Subcutaneous adipose tissue (tissue), 4 donors: ENCODE data around the gene NSUN7. TPM values are rescaled to one million over a fixed set of nuclear protein-coding genes. Genes with fewer than 3 reads are reported as not detected.

Experiments used
- total RNA-seq, 4 donors: library from RNA; depleted of rRNA; stranded (reverse); fragments of >200 nt; gene quantifications; one replicate each; pipeline ENCODE4 v1.1.0, GENCODE V29; 2016
- TF ChIP-seq, protein P1 (sequence below): fragments of 450-650 bp; IDR thresholded peaks from one replicate; pipeline ENCODE4 v1.5.1; 2016; ENCODE audit warnings: low read depth, mild to moderate bottlenecking, control low read depth, antibody characterized with exemption, moderate library complexity

The NSUN7 gene
- total RNA-seq, 4 donors from 2014 or later: 0.16 to 4.0 (median 1.3) TPM

GRCh38 chr4:40831146-40831907, 81.6 kb downstream of the NSUN7 start:
- TF ChIP-seq, protein P1, sequence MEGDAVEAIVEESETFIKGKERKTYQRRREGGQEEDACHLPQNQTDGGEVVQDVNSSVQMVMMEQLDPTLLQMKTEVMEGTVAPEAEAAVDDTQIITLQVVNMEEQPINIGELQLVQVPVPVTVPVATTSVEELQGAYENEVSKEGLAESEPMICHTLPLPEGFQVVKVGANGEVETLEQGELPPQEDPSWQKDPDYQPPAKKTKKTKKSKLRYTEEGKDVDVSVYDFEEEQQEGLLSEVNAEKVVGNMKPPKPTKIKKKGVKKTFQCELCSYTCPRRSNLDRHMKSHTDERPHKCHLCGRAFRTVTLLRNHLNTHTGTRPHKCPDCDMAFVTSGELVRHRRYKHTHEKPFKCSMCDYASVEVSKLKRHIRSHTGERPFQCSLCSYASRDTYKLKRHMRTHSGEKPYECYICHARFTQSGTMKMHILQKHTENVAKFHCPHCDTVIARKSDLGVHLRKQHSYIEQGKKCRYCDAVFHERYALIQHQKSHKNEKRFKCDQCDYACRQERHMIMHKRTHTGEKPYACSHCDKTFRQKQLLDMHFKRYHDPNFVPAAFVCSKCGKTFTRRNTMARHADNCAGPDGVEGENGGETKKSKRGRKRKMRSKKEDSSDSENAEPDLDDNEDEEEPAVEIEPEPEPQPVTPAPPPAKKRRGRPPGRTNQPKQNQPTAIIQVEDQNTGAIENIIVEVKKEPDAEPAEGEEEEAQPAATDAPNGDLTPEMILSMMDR: no peak

- TF ChIP-seq, protein P1: no peak
Measured at GRCh38 chr4:40832175-40832574, 82.4 kb downstream of the NSUN7 start.

GRCh38 chr4:40833212-40833611, 83.5 kb downstream of the NSUN7 start:
- TF ChIP-seq, protein P1: no peak

DNA sequence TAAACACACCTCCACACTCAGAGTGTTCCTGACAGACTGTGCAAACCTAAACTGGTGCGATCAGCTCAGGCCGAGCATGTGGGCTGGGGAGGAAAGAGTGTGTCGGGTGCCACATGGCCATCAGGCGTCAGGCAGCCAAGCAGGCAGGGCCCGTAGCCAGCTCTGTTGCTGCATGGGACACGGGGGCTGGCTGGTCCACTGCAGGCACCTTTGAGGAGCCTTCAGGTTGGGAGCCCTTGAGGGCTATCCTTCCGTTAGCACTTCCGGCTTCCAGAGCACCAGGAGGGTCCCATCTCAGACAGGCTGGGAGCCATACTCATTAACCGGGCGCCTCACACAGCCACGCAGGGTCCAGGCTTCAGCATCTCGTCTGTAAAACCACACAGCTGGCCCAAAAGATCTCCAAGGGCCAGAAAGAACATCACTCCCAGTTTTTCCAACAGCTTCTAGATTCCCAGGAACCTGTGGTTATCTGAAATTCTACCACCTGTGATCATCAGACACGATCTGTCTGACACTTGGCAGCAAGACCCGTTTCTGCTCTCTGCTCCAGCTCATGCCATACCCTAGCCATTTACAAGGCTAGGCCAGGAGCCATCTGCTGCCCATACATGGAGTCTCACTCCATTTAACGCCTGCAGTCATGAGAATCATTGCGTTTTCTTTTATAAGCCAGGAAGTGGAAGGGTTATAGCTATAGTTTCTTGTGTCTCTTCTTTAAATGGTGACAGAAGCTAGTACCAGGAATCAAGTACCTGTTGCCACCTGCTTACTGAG, 87.5 kb downstream of the NSUN7 start:
- TF ChIP-seq, protein P1: no peak

GRCh38 chr4:40838742-40839141, 89.0 kb downstream of the NSUN7 start:
- TF ChIP-seq, protein P1: no peak

GRCh38 chr4:40840255-40840984, 90.7 kb downstream of the NSUN7 start:
- TF ChIP-seq, protein P1: no peak
